NCI-H82 (cell line): Measurements from ENCODE around the gene FGR.
"Not testable (repeated sequence)": the region's sequence is repeated elsewhere in the genome, so short reads cannot be mapped to it uniquely, and the experiment has no call there.

Experiments
- DNase-seq: peaks from one replicate; lab custom pipeline; 2025; lab: John Stamatoyannopoulos, UW

Gene FGR

GRCh38 chr1:27634985-27635367, at the start of gene FGR:
Gene FGR, minus strand, starts transcription at chr1:27635185. Its CDS starts 11,269 bp downstream, at chr1:27623916.
- DNase-seq, result no peak

GRCh38 chr1:27684176-27684575, 49.2 kb upstream of the FGR start:
- DNase-seq, result no peak

GRCh38 chr1:27682351-27682944, 47.5 kb upstream of the FGR start:
- DNase-seq, result no peak

- not testable (repeated sequence) for DNase-seq
These were observed 46.6 kb upstream of the FGR start for GRCh38 chr1:27681580-27681979.

- not testable (repeated sequence) for DNase-seq
These were observed 45.3 kb upstream of the FGR start for GRCh38 chr1:27680225-27680791.

- DNase-seq, result no peak
These were observed 43.8 kb upstream of the FGR start for GRCh38 chr1:27678747-27679146.

GRCh38 chr1:27676410-27676809, 41.4 kb upstream of the FGR start:
- DNase-seq, result no peak

GRCh38 chr1:27672750-27673112, 37.7 kb upstream of the FGR start:
- no peak for DNase-seq

GRCh38 chr1:27671964-27672749, 37.2 kb upstream of the FGR start, which contains the start of gene IFI6:
Gene IFI6, minus strand, starts transcription at chr1:27672192. Its CDS starts 2,878 bp downstream, at chr1:27669314.
- peak; percentile 88 for DNase-seq

- no peak for DNase-seq
These were observed 34.9 kb upstream of the FGR start for GRCh38 chr1:27669876-27670275.

GRCh38 chr1:27668808-27669723, 34.1 kb upstream of the FGR start:
- DNase-seq, result peak; percentile 85

GRCh38 chr1:27668121-27668807, 33.3 kb upstream of the FGR start:
- DNase-seq, result no peak

- DNase-seq, result no peak
These were observed 31.8 kb upstream of the FGR start for GRCh38 chr1:27666791-27667254.

GRCh38 chr1:27666294-27666693, 31.3 kb upstream of the FGR start:
- no peak for DNase-seq

GRCh38 chr1:27665016-27665651, 30.1 kb upstream of the FGR start:
- DNase-seq, result no peak

- DNase-seq, result no peak
These were observed 29.3 kb upstream of the FGR start for GRCh38 chr1:27664291-27664690.

- peak; percentile 92 for DNase-seq
These were observed 27.9 kb upstream of the FGR start for GRCh38 chr1:27662707-27663393.

GRCh38 chr1:27662261-27662660, 27.3 kb upstream of the FGR start:
- no peak for DNase-seq

- DNase-seq, result no peak
These were observed 26.6 kb upstream of the FGR start for GRCh38 chr1:27661412-27662075.

- DNase-seq, result no peak
These were observed 25.4 kb upstream of the FGR start for GRCh38 chr1:27660300-27660835.
